NAMALWA (cell line): Measurements from ENCODE around the gene PTH1R.

Experiments
- DNase-seq: peaks from one replicate; pipeline ENCODE4 v3.0.0-alpha.2; 2015; ENCODE audit warnings: low spot score

The PTH1R gene

DNA sequence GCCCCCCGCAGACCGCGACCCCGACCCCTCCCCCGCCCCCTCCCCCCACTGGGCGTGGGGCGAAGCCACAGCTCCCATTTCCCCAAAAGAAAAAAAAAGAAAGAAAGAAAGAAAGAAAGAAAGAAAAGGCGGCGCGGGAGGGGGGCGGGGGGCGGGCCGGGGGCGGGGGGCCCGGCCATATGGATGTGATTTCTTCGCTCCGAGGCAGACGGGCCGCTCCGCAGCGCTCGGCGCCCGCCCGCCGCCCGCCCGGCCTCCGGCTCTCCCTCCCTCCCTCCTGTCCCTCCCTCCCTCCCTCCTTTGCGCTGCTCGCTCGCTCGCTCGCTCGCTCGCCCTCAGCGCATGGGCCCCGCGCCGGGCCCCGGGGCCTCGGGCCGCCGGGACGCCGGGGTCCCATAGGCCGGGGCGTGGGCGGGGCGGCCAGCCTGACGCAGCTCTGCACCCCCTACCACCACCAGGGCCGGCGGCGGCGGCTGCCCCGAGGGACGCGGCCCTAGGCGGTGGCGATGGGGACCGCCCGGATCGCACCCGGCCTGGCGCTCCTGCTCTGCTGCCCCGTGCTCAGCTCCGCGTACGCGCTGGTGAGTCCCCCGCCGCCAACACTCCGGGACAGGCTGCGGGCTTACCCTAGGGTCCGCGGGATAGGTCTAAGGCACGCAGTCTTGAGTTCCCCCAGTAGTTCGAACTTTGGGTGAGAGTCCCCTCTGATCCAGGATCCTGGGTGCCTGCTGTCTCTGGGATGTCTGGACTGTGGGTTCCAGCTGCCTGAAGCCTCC lies 5.7 kb downstream of the PTH1R start:
- no peak for DNase-seq

DNA sequence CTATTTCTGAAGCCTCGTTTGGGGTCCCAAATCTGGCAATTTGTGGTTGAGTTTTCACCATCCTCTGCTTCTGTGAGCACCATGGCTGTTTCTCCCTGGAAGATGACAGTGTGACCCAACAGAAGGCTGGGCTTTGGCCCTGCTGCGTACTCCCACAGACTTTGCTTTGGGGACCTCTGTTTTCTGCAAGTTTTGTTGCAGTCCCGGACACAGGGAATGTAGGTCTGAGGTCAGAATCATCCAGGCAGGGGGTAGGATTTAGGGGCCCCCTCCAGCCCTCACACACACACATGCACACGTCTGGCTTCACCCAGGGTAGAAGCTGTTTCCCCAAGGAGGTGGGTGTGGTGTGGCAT lies 6.3 kb downstream of the PTH1R start:
- DNase-seq, result no peak

DNA sequence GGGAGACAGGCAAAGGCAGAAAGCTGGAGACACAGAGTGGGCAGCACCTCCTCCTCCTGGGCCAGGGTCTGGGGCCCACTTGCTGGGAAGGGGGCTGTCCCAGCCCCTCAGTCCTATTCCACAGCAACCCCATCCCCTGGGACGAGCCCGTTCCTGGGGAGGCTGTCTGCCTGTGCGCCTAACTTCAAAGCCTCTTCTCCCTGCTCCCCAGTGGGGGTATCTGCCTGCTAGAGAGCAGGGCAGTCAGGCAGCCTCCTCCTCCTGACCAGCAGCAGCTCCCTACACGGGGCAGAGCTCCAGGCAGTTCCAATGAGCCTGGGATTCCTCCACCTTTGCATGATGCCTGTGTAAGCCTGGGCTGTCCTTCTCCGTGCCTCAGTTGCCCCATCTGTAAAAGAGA lies 6.9 kb downstream of the PTH1R start:
- DNase-seq, result no peak

DNA sequence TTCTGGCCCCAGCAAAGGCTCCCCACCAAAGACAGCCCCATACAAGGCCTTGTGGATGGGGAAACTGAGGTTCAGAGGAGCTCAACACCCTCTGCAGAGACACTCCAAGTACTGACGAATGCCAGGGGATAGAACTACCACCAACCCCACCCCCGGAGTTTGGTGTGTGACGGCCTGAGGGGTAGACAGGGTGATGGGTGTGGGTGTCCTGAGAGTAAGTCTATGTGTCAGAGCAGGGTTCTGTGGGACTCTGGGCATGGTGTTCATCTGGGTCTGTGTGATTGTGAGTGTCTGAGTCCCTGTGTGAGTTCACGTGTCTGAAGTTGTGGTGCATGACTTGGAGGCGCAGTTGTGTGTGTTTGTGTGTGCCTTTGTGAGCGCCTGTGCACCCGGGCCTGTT lies 7.4 kb downstream of the PTH1R start:
- DNase-seq, result no peak

DNA sequence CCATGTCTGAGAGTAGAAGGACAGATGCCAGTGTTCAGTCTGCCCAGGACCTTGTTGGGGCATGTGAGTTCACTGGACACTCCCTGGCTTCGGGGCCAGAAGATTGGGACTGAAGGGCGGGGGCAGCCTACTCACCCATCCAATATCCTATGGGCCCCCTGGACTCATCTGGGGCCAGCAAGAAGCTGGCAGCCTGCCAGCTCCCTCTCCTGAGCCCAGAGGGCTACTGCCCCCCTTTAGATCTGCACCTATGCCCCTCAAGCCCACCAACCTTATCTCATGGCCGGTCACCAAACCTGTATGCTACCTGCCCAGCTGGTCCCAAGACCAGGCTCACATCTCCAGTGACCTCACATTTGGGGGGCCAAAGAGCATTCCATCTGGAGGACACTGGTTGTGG lies 8.1 kb downstream of the PTH1R start:
- no peak for DNase-seq

DNA sequence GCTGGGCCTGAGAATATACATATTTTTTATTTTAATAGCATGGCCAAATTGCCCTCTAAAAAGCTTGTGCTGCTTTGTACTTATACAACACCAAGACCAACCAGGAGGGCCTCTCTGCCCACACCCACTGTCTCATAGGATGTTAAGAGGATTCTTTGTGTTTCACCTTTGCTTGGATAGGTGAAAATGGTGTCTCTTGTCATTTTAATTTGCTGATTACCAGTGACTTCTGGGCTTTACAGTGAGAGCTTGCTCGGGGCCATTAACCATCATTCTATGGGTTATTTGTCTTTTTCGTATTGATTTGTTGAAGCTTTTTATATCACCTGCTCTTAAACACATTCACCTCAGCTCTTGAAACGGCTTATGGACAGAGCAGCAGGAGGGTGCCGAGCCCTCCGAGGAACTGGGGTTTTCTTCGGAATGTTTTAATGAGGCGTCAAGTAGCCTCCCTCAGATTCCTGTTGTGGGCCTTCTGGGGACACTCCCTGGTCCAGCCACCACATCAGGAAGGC lies 10.5 kb downstream of the PTH1R start:
- DNase-seq, result no peak

DNA sequence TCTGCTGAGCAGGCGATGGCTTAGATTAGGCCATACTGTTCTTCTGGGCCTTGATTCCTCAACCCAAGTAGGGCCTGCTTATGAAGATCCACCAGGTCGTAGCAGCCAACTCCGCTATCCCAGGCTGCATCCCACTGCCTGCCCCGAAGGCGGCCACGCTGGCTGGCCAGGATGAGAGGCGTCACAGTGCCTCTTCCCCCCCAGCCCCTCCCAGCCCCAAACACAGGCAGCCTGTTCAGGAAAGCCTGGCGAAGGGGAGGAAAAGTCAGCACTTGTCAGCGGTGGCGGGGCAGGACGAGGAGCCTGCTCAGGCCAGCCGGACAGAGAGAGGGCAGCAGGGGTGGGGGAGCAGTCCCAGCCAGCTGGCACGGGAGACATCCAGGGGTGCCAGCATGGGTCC lies 11.2 kb downstream of the PTH1R start:
- DNase-seq, result no peak

DNA sequence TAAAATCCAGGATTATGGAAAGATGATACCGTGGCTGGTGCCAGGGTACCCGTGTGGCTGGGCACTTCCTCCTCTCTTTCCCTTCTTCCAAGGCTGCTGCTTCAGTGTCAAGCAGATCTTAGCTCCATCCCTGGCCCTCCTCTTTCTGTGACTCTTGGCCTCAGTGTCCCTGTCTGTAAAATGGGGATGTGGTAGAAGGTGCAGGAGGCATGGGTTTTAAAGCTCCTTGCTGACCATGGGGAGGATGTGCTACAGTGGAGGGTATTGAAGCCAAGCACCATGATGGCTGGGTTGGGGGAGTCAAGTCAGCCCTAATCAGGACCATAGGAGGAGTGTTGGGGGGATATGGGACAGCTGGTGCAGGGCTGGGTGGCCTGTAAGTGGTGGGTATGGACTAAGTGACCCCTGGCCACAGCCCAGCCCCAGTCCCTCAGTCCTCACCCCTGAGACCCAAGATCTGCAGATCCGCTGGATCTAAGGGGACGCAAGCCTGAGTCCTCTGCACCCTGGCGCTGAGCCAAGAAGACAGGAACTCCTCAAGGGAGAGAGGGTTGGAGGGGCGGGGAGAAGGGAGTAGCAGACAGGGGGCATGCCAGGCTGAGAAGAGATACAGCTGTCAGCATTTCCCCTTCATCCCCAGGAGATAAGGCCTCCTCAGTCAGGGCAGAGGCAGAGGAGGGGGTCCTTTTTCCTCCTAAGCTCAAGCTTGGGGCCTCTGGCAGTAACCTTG lies 12.0 kb downstream of the PTH1R start:
- no peak for DNase-seq

DNA sequence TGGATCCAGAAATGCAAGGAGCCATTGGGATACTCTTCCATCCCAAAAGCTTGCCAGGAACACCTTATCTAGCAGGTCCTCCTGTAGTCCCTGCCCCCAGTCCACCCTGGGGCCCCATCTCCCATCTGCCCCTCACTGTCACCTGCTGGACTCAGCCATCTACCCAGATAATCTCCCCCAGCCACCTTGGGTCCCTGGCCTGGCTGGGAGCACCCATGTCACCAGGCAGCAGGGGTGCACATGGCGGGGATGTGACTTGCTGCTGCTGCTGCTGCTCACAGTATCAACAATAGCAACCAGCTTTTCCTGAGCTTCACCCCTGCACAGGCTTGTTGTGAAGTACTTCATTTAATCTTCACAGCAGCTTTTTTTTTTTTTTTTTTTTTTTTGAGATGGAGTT lies 12.6 kb downstream of the PTH1R start:
- no peak for DNase-seq

DNA sequence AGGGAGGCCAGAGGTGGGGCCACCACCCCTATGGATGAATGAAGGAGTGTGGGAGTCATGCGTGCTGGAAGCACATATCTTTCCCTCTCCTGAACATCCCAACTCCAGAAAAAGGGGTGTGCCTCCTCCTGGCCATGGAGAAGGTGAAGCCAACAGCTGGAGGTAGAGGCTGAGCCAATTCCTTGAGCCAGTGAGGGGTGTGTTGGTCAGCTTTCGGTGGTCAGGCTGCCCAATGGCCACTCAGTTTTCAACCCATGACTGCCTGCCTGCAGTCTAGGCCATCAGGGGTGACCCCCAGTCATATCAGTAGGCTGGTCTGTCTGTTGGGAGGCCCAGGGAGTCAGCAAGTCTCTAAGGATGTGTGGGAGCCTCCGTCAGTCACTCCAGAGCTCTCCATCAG lies 13.6 kb downstream of the PTH1R start:
- no peak for DNase-seq

DNA sequence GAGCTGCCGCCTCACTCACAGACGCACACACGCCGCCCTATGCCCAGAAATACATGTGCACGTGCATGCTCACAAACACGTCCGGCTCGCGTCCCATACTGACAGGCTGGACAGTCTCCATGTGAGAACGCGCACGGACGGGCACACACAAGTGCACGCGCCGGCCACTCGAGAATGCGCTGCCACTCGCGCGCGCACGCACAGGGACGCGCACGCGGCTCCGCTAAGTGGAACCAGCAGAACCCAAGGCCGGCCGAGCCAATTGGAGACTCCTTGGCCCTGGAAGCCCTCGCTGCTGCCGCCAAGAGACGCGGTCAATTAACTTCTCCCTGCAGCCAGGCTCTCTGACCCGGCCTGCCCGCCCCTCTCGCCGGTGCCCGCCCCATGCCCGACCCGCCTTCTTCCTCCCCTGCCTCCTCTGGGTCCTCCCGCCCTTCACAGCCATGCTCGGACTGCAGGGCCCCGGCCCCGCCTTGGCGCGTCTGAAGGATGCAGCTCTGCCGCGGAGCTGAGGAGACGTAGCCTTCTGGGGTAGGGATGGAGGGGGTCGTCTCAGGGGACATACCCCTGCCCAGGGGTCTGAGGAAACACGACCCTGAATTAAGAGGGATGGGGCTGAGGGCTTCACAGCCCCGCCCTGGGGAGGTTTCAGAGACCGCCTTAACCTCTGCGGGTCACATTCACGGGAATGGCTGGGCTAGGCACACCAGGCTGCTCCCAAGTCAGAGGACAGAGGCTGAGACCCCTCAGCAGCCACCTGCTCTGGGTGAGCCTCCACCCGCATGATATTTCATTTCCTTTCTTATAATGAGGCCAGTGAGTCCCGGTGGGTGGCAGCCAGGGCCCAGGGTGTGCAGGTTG lies 15.0 kb downstream of the PTH1R start:
- no peak for DNase-seq

DNA sequence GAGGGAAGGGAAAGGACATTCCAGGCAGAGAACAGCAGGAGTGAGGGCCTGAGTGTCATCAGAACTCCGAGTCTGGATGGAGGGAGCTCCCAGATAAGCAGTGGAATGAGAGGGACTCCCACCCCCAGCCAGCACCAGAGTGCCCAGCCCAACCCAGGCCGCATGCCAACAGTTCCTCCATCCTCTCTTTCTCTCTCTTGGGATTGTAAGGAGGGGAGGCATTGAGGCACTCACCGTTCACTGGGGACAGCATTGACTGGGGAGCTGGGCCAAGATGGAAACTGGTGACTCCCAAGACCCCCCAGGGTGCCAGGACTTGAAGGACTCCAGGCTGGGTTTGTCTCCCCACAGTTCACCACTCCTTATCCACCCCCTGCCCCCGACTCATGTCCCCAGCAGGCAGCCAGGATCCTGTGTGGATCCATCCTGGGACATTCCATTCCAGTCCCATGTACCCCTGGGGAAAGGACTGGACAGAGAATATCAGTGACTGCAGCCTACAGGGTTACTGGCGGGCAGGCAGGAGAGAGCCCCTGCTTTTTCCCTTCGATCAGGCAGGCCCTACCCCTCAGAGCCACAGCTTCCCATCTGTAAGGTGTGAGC lies 15.7 kb downstream of the PTH1R start:
- no peak for DNase-seq

DNA sequence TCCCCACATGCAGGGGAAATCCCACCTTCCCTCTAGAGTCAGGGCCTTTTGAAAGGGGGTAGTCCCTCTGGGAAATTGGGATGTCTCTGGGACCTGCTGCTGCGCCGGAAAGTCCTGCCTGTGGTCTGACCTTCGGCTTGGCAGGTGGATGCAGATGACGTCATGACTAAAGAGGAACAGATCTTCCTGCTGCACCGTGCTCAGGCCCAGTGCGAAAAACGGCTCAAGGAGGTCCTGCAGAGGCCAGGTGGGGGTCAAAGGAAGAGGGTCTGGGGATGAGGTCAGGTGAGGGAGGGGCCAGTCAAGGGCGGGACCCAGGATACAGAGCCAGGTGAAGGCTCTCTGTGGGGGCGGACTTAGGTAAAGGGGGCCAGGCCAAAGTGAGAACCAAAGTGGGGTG lies 16.2 kb downstream of the PTH1R start:
- DNase-seq, result no peak

DNA sequence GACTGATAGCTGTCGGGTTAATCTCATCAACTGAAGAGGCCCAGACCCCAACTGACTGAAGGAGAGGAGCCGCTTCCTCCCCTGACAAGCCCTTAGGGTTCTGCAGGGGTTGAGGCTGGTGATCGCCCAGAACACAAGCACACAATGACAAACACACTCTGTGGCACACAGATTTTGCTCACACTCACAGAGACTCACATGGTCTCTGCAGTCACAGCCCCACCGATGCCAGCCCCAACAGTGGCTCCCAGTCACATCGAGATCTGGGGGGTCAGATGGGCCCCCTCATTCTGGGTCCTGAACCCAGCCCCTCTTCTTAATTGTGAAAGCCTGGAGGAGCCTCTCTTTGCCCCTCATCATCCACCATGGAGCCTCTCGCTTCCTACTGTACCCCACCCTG lies 16.7 kb downstream of the PTH1R start:
- DNase-seq, result no peak

DNA sequence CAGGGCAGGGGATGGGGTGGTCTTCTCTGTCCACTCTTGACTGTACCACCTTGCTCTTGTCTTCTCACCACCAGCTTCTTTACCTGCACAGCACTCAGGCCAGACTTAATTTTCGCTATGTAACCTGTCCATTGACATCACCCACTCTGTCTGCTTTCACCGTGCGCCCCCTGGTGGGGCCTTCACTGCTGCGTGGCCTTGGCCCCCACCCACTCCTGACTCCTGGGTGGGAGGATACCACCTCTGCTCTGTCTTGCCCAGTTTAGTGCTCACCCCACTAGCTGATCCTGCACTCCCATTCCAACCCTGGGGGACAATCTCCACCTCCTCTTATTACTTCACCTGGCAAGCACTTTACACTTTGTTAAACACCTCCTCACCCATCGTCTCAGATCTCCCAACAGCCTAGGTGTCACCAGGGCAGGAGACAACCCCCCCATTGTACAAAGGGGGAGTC lies 17.7 kb downstream of the PTH1R start:
- peak; percentile 61 for DNase-seq

DNA sequence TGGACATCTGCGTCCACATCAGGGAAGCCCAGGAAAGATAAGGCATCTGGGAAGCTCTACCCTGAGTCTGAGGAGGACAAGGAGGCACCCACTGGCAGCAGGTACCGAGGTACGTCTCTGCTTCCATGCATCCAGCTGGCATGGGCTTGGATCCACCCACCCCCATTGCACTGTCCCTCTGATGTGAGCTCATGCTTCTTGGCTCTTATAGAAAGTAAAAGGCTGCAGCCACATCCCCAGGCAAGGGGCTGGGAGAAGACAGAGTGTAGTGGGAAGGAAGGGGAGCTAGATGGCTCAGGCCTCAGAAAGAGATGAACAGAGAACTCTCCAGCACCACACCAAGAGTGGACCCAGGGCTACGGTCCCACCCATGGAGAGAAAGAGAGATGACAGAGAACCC lies 18.2 kb downstream of the PTH1R start:
- DNase-seq, result no peak

DNA sequence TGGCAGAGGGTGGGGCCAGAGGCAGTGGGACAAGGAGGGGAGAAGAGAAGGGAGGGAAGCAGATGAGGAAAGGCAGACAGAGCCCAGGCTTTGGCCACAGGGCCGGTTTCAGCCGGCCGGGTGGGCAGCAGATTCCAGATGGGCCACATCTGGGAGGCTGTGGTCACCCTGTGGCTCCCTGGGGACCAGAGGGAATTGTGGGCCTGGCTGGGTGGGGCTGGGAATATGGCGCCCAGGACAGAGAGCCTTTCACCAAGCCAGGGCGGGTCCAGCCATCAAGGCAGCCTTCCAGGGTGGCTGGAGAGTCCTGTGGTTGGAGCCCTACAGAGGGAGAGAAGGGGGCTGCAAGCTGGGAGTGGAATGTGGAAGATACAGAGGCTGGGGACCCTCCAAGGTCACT lies 18.9 kb downstream of the PTH1R start:
- no peak for DNase-seq

DNA sequence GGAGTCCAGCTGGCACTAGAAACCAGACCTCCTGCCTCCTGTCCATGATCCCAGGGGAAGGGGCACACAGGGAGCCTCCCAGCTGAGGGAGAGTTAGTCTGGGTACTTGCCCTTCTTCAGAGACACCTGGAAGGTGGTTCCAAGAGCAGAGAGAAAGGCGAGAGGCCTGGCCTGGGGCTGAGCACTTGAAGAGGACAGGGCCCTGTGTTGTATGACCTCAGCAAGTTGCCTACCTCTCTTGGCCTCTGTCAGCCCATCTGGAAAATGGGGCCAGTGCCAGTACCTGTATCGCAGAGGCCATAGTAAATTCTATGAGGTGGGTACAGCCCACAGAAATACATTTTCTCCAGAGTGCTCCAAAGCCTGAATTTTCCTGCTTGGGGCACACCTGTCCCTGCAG lies 19.5 kb downstream of the PTH1R start:
- DNase-seq, result no peak

DNA sequence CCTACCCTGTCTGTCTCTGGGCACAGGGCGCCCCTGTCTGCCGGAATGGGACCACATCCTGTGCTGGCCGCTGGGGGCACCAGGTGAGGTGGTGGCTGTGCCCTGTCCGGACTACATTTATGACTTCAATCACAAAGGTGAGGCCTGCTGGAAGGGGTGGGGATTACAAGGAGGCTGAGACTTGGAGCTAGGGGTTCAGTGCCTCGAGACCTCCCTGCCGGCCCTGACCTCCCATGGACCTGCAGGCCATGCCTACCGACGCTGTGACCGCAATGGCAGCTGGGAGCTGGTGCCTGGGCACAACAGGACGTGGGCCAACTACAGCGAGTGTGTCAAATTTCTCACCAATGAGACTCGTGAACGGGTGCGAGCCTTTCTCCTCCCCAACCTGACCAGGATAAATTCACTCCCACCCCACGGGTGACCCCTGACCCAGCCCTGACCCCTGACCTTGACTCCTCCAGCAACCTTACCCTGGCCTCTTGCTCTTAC lies 20.4 kb downstream of the PTH1R start:
- no peak for DNase-seq

DNA sequence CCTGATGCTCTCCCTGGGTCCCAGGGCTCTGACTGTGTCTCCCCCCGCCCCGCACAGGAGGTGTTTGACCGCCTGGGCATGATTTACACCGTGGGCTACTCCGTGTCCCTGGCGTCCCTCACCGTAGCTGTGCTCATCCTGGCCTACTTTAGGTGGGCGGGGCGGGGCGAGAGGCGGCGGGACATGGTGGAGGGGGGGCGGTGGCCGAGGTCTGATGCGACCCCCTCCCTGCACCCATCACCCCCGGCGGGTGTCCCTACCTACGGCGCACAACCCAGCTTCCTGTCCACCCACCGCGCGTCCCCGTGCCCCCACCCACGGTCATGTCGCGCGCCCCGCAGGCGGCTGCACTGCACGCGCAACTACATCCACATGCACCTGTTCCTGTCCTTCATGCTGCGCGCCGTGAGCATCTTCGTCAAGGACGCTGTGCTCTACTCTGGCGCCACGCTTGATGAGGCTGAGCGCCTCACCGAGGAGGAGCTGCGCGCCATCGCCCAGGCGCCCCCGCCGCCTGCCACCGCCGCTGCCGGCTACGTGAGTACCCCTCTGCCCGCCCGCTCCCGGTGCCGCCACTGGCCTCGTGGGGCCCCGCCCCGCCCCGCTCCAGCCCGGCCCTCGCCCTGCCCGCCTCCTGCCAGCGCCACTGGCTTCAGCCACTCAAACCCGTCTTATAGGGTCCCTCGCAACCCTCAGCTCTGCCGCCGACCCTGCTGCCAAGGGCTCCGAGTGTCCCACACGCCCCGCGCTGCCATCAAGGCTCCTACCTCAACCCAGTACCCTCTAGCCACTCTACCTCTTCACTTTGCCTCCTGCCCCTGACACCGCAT lies 21.0 kb downstream of the PTH1R start:
- DNase-seq, result no peak
